ENCODE measurements around the gene RGS1. TPM values are rescaled to one million over a fixed set of nuclear protein-coding genes. Genes with fewer than 3 reads are reported as not detected.

The RGS1 gene
- total RNA-seq, 1 donor from 2014 or later: 0.74 TPM

DNA sequence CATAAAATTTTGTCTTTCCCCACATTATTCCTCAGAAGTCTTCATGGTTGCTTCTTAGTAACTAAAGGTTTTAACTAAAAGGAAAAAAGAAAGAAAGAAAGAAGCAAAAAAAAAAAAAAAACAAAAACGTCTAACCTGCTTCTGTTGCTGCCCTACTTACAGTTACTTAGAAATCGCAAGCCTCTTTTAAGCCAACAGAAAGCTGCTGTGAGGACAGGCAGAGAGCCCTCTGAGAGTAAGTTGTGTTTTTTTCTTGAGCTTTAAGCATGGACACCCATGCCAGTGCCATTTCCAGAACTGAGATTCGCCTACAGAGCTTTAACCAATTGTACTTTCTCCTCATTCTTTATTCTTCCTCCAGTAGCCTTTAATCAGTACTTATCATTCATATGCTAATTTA lies 25.6 kb upstream of the RGS1 start:
- no peak overlapping the region for H3K27ac ChIP-seq (replicated peaks)

GRCh38 chr1:192550922-192551534 lies 24.5 kb upstream of the RGS1 start:
- Histone ChIP-seq H3K27me3 (ENCODE audit: low read depth) (no peaks in the 10 kb centered on the region), H3K36me3 (no peaks in the 10 kb centered on the region), H3K4me1 (no peaks in the 10 kb centered on the region), H3K27ac (replicated peaks) (no peak overlapping the region), H3K4me3 (no peak overlapping the region), H3K9me3 (replicated peaks) (no peaks in the 10 kb centered on the region)
- TF ChIP-seq, protein P1, sequence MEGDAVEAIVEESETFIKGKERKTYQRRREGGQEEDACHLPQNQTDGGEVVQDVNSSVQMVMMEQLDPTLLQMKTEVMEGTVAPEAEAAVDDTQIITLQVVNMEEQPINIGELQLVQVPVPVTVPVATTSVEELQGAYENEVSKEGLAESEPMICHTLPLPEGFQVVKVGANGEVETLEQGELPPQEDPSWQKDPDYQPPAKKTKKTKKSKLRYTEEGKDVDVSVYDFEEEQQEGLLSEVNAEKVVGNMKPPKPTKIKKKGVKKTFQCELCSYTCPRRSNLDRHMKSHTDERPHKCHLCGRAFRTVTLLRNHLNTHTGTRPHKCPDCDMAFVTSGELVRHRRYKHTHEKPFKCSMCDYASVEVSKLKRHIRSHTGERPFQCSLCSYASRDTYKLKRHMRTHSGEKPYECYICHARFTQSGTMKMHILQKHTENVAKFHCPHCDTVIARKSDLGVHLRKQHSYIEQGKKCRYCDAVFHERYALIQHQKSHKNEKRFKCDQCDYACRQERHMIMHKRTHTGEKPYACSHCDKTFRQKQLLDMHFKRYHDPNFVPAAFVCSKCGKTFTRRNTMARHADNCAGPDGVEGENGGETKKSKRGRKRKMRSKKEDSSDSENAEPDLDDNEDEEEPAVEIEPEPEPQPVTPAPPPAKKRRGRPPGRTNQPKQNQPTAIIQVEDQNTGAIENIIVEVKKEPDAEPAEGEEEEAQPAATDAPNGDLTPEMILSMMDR (IDR thresholded peaks at IDR 0.05; ENCODE audit: borderline replicate concordance): no peak
- DNase-seq: no peak
- intact Hi-C loops (cut with micrococcal nuclease): no loop called here

More for the DNA sequence above, 25.6 kb upstream of the RGS1 start:
- intact Hi-C loops (cut with micrococcal nuclease): no loop called here
- no peak overlapping the region for H3K4me3 ChIP-seq
- H3K9me3 ChIP-seq (replicated peaks): no peaks in the 10 kb centered on the region
- no peak for DNase-seq
- TF ChIP-seq, protein P1 (IDR thresholded peaks at IDR 0.05; ENCODE audit: borderline replicate concordance): no peak
- no peaks in the 10 kb centered on the region for H3K4me1 ChIP-seq
- H3K36me3 ChIP-seq: no peaks in the 10 kb centered on the region
- H3K27me3 ChIP-seq (ENCODE audit: low read depth): no peaks in the 10 kb centered on the region

DNA sequence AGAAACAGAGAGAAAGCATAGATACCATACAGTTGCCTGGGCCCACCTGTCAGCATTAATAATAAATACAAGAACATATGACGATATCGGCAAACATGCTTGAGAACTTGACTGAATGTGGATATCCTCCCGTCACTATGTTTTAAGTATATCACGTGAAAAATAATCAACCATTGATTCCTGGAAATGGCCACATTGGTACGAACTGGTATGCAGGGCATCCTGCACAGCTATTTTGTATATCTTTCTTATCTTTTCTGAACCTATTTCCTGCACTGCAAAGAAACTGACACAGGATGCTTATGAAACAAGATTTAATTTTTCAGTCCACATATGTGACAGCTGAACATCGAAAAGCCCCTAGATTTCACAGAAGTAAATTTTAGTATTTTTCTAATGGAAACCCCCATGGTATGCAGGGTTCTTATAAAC lies 22.8 kb upstream of the RGS1 start:
- Histone ChIP-seq H3K27me3 (ENCODE audit: low read depth) (no peaks in the 10 kb centered on the region), H3K4me3 (no peak overlapping the region), H3K27ac (replicated peaks) (no peak overlapping the region), H3K9me3 (replicated peaks) (no peaks in the 10 kb centered on the region), H3K4me1 (no peaks in the 10 kb centered on the region), H3K36me3 (no peaks in the 10 kb centered on the region)
- no peak for DNase-seq
- TF ChIP-seq, protein P1 (IDR thresholded peaks at IDR 0.05; ENCODE audit: borderline replicate concordance): no peak
- intact Hi-C loops (cut with micrococcal nuclease): no loop called here

DNA sequence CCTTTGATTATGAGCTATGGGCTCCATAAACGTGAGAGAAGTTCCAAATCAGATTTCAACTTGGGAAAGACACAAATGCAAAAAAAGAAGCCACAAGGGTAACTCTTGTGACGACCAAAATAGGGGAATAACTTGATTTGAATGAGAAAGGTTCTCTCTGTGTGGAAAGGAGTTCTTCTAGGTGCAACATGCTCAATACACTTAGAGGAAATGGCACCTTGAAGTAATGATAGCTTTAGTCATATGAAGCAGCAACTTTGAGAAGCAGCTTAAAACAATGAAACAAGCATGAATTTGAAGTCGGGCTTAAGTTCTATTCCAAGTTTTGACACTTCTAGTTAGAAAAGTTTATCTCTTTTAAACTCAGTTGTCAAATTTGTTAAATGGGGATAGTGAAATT lies 21.8 kb upstream of the RGS1 start:
- intact Hi-C loops (cut with micrococcal nuclease): no loop called here
- TF ChIP-seq, protein P1 (IDR thresholded peaks at IDR 0.05; ENCODE audit: borderline replicate concordance): no peak

DNA sequence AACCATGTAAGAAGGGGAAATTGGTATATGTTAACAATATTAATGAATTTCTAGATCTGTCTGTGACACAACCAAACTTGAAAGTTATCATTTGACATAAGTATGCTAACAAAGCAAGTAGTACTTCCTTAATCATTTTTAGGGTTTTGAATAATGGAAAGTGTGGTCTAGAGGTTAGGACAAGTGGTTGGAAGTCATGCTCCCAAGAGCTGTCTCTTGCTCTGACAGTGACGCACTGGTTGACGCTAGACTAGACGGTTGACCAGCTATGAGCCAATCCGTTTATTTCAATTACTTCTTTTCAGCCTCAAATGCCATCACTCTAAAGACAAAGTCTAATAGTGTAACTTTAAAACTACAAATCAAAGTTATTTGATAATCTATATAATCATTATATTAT lies 20.7 kb upstream of the RGS1 start:
- no peaks in the 10 kb centered on the region for H3K9me3 ChIP-seq (replicated peaks)
- intact Hi-C loops (cut with micrococcal nuclease): no loop called here
- no peaks in the 10 kb centered on the region for H3K27me3 ChIP-seq (ENCODE audit: low read depth)
- TF ChIP-seq, protein P1 (IDR thresholded peaks at IDR 0.05; ENCODE audit: borderline replicate concordance): no peak
- H3K4me3 ChIP-seq: no peak overlapping the region
- H3K4me1 ChIP-seq: no peaks in the 10 kb centered on the region
- no peaks in the 10 kb centered on the region for H3K36me3 ChIP-seq
- no peak for DNase-seq
- no peak overlapping the region for H3K27ac ChIP-seq (replicated peaks)

More for the DNA sequence above, 21.8 kb upstream of the RGS1 start:
- Histone ChIP-seq H3K27ac (replicated peaks) (no peak overlapping the region), H3K4me3 (no peak overlapping the region), H3K4me1 (no peaks in the 10 kb centered on the region), H3K27me3 (ENCODE audit: low read depth) (no peaks in the 10 kb centered on the region), H3K36me3 (no peaks in the 10 kb centered on the region), H3K9me3 (replicated peaks) (no peaks in the 10 kb centered on the region)
- no peak for DNase-seq

Data from left ventricle myocardium inferior (tissue), 1 donor.